AG10803 (cell line): ENCODE measurements around the gene STK24.

Source experiments
- DNase-seq: peaks from one replicate; pipeline ENCODE4 v3.0.0; 2010; ENCODE audit warnings: low read depth
- H3K4me3 ChIP-seq: 2 replicates; pipeline ENCODE4 v1.5.1; 2011; ENCODE audit warnings: mild to moderate bottlenecking, low read length, control low read depth
- TF ChIP-seq, protein P1 (sequence below): conservative IDR thresholded peaks from 2 replicates; pipeline ENCODE4 v1.5.1; 2011; ENCODE audit warnings: mild to moderate bottlenecking, low read length, control low read depth, inconsistent platforms

Gene STK24

DNA sequence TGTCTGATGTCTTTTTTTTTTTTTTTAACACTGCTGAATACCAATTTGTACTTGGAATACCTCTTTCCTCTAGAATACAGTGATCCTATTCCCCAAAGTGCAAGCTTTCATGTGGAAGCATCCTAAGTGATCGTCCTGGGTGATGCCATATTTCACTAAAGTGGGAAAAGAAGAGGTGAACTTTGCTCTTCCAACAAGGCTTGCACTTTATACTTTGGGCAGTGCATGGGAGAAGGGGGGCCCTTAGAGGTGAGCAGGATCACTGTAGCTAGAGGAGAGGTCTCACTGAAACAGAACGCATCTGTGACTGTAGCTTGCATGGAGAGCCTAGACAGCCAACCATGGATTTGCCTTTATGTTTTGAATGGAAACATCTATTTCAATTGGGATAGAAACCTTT is 173.8 kb downstream of the STK24 start:
- no peak overlapping the region for H3K4me3 ChIP-seq
- no peak for DNase-seq
- TF ChIP-seq, protein P1, sequence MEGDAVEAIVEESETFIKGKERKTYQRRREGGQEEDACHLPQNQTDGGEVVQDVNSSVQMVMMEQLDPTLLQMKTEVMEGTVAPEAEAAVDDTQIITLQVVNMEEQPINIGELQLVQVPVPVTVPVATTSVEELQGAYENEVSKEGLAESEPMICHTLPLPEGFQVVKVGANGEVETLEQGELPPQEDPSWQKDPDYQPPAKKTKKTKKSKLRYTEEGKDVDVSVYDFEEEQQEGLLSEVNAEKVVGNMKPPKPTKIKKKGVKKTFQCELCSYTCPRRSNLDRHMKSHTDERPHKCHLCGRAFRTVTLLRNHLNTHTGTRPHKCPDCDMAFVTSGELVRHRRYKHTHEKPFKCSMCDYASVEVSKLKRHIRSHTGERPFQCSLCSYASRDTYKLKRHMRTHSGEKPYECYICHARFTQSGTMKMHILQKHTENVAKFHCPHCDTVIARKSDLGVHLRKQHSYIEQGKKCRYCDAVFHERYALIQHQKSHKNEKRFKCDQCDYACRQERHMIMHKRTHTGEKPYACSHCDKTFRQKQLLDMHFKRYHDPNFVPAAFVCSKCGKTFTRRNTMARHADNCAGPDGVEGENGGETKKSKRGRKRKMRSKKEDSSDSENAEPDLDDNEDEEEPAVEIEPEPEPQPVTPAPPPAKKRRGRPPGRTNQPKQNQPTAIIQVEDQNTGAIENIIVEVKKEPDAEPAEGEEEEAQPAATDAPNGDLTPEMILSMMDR: no peak

- DNase-seq: no peak
- H3K4me3 ChIP-seq: no peak overlapping the region
- TF ChIP-seq, protein P1: no peak
Measured at GRCh38 chr13:98401934-98402333, 175.0 kb downstream of the STK24 start.

- peak; percentile 93 for DNase-seq
- no peak overlapping the region; the same call in 1 of the 2 replicates for H3K4me3 ChIP-seq
- TF ChIP-seq, protein P1: no peak
Measured at GRCh38 chr13:98399756-98400155, 177.2 kb downstream of the STK24 start.

GRCh38 chr13:98398581-98398980 is 178.3 kb downstream of the STK24 start:
- TF ChIP-seq, protein P1: no peak
- H3K4me3 ChIP-seq: no peak overlapping the region
- peak; percentile 45 for DNase-seq

DNA sequence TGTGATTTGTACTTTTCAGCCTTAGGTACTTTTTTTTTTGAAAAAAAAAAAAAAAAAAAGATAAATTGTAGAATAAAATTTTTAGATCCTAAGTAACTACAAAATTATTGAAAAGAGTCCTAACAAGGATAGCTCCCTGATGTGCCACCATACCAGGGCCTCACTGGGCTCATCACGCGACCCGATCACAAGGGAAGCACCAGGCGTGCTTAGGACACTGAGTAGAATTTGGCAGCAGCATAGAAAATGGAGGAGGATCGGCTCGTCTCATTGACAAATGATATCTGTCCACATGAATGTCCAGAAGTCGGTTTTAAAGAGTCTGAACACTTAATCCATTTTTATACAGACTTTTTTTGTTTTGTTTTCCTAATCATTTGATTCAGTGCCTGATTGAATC is 179.0 kb downstream of the STK24 start:
- DNase-seq: no peak
- TF ChIP-seq, protein P1: no peak
- no peak overlapping the region for H3K4me3 ChIP-seq

DNA sequence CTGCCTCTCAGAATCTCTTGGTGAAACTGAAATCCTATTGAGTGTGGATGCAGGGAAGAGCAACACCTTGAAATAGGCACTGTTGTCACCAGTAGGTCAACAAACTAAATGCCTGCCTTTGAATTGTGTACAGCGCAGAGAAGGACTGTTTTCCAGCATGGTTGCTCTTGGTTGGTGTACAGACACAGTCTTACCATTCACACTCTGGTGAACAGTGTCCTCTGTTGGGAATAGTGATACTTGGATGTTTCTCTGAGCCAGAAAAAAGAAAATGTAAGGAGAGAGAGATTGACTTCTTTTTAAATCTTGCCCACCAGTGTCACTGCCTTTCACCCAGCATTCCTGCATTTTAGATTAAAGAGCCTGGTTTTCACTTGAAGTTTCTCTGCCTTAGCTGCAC is 179.7 kb downstream of the STK24 start:
- TF ChIP-seq, protein P1: peak; percentile 54
- no peak for DNase-seq
- no peak overlapping the region for H3K4me3 ChIP-seq

DNA sequence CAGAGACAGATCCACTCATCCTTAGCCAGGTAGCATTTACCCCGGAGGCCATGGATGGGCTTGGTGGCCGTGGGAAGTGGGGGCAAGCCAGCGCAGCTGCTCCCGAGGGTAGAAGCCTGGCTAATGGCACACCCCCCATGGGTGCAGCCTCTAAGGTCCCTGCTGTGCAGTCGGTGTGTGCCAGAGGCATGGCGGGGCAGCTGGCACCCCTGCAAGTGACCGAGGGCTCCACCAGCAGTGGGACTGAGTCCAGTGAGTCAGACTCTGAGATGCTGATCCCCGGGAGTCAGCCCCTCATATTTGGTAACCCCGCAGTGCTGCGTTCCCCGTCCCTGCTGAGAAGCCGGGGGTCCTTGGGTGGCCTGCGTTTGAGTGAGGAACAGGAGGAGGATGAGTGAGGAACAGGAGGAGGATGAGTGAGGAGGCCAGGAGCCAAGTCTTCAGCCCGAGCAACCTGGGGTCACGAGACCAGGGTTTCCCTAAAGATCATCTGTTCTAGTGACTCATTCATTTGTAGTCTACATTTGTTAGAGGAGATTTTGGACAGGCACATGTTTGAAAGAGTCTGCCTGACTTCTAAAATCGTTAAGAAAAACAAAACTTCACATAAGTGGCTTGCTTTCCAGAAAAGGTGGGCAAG is 180.7 kb downstream of the STK24 start:
- DNase-seq: no peak
- TF ChIP-seq, protein P1: no peak
- H3K4me3 ChIP-seq: no peak overlapping the region
